GM12874 (cell line): Measurements from ENCODE around the gene MRPL2.

Source experiments
- TF ChIP-seq, protein P1 (sequence below): IDR thresholded peaks from 2 replicates; pipeline ENCODE4 v1.5.1; 2011; ENCODE audit warnings: low read depth, mild to moderate bottlenecking, control low read depth, low read length, moderate library complexity; ENCODE audit not compliant: insufficient read depth

MRPL2 gene

DNA sequence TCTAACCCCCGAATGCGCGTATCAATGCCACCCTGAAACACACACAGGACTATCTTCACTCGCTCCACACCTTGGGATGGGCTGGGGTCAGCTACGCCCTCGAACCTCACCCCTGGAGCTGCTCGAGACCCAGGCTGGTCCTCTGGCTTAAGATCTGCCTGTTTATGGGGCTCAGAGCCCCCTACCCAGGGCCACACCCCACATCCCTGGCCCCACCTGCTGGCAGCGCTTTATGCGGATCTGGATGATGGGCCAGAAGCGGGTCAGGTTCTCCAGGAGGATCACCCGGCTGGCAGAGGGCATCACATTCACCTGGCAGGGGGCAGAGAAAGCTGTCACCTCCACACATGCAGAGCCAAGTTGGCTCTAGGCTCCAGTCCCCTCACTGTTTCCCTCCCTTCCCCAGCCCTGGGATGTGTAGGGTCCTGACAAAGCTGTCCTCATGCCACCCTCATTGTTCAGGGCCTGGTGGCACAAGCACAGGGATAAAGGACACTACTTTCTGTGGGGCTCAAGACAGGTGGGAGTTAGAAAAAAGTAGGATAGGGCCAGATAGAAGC, 13.8 kb downstream of the MRPL2 start:
- TF ChIP-seq, protein P1, sequence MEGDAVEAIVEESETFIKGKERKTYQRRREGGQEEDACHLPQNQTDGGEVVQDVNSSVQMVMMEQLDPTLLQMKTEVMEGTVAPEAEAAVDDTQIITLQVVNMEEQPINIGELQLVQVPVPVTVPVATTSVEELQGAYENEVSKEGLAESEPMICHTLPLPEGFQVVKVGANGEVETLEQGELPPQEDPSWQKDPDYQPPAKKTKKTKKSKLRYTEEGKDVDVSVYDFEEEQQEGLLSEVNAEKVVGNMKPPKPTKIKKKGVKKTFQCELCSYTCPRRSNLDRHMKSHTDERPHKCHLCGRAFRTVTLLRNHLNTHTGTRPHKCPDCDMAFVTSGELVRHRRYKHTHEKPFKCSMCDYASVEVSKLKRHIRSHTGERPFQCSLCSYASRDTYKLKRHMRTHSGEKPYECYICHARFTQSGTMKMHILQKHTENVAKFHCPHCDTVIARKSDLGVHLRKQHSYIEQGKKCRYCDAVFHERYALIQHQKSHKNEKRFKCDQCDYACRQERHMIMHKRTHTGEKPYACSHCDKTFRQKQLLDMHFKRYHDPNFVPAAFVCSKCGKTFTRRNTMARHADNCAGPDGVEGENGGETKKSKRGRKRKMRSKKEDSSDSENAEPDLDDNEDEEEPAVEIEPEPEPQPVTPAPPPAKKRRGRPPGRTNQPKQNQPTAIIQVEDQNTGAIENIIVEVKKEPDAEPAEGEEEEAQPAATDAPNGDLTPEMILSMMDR, result no peak

DNA sequence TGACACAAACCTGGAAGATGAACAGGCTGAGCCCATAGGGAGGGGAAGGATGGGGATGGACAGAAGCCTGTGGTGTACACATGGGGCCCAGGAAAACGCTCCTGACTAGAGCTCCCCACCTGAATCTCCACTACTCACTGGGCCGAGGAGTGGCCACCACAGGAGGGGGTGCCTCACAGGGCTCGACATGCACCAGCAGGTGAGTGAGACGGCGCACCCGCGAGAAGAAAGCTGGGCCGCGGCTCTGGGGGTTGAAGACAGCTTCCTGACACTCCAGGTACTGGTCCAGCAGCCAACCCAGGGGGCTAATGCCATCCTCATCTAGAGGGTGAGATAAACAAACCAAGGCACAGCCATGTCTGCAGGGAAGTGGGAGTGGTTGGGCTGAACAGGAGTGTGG, 15.9 kb downstream of the MRPL2 start:
- TF ChIP-seq, protein P1, result no peak

DNA sequence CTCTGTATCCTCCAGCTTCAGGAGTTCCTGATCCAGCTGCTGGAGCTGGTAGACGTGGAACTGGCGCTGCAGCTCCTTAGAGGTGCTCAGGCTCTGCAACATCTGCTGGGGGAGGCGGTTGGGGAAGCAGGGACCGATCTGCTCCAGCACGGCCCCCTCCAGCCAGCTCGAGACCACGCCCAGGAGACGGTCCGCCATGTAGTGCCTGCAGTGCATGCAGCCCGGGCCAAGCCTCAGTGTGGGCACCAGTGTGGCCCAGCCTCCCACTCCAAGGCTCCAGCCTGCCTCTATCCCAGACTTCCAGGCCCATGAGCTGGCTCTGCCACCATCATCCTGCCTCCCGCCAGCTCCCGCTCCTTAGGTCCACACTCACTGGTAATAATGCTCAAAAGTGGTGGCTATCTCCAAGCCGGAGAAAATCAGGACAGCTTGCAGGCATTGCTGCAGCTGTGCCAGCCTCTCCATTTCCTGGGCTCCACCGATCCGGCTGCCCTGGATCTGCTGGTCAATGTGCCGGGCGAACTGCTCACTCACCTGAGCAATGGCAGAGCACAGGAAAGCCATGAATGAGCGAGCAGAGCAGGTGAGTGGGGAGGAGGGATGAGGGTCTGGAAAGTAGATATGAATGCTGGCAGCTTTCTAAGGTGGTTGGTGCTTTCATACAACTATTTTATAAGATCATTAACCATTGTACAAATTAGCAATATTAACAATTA, 18.5 kb downstream of the MRPL2 start:
- TF ChIP-seq, protein P1, result no peak

DNA sequence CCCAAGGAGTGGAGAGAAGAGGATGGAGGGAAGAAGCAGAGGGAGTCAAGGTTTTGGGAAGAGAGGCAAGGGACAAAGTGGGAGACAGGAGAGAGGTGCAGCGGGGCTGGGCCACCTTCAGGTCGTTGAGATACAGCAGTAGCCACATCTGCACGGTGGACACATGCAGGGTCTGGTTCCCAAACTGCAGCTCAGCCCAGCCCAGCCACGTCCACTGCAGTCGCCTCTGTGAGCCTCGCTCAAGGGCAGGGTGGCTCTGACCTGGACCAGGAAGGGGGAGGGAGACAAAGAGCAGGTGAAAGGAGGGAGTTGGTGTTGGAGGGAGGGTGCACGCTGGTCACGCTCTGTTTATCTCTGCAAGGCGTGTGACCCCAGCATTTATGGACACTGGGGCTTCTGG, 20.5 kb downstream of the MRPL2 start:
- TF ChIP-seq, protein P1, result no peak

DNA sequence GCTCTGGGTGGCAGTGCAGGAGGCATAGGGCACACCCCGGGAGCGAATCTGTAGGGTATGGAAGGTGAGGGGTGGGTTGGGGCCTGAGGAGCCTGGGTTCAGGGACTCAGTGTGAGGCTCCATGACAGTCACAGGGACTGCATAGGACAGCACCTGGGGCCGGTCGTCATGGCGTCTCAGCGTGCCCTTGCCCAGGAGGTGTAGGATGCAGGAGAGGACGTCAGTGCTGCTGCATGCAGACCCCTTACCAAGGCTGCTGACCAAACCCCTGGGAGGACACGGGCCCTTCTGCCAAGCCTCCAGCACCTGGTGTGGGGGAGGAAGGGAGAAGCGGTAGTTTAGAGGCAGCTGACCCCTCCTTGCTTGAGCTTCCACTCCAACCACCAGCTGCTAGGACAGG, 21.5 kb downstream of the MRPL2 start:
- TF ChIP-seq, protein P1, result no peak

DNA sequence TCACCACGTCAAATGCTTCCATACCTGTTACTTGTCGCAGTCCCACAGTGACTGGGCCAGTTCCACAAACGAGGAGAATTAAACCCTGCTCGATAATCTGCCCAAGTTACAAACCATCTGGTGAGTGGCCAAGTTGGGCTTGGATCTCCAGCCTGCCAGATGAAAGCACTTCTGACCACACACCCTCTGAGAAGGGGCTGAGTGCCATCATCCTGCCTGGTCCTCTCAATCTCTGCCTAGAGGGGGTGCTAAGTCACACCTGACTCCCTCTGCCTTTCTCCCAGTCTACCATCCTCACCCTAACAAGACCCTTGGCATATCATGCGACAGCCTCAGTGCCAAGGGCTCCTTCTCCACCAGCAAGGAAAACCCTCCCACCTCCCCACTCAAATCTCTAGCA, 22.0 kb downstream of the MRPL2 start:
- TF ChIP-seq, protein P1, result no peak

DNA sequence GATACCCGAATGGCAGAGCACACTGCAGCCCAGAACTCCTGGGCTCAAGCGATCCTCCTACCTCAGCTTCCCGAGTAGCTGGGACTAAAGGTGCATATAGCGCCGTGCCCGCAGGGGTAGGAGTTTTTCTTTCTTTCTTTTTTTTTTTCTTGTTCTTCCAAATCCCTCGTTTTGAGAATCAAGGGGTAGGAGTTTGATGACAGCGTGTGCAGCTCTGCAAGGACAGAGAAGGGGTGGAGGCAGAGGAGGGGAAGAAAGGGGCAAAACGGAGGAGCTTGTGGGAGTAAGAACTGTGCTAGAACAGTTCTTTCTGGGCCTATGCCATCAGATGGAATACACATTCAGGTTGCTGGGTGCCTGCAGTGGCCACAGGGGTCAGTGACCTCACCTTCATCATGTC, 22.5 kb downstream of the MRPL2 start:
- TF ChIP-seq, protein P1, result no peak
